ENCODE measurements around the gene UBL7.

- no peak for TF ChIP-seq CTCF (IDR thresholded peaks at IDR 0.05; ENCODE audit: insufficient read depth, low read length)
- TF ChIP-seq REST (IDR thresholded peaks at IDR 0.05; ENCODE audit: insufficient replicate concordance, low read depth): no peak
- TF ChIP-seq POLR2AphosphoS5 (IDR thresholded peaks at IDR 0.05; ENCODE audit: low read depth): no peak
- TF ChIP-seq GABPA (IDR thresholded peaks at IDR 0.05; ENCODE audit: low read depth): no peak
These were observed 38.7 kb downstream of the UBL7 start for GRCh38 chr15:74422265-74422651.
